ENCODE measurements around the gene TP53RK.

Gene TP53RK

GRCh38 chr20:46689082-46689753 lies at the start of gene TP53RK:
TP53RK (minus strand) TSS chr20:46689444; CDS start chr20:46689414, 30 bp downstream.
- DNase-seq: peak; percentile 96 to 98

GRCh38 chr20:46735436-46735835 lies 46.2 kb upstream of the TP53RK start:
- no peak for DNase-seq

- DNase-seq: no peak
These were observed 42.5 kb upstream of the TP53RK start for GRCh38 chr20:46731770-46732169.

GRCh38 chr20:46725186-46726165 lies 36.2 kb upstream of the TP53RK start:
- DNase-seq: no peak

DNA sequence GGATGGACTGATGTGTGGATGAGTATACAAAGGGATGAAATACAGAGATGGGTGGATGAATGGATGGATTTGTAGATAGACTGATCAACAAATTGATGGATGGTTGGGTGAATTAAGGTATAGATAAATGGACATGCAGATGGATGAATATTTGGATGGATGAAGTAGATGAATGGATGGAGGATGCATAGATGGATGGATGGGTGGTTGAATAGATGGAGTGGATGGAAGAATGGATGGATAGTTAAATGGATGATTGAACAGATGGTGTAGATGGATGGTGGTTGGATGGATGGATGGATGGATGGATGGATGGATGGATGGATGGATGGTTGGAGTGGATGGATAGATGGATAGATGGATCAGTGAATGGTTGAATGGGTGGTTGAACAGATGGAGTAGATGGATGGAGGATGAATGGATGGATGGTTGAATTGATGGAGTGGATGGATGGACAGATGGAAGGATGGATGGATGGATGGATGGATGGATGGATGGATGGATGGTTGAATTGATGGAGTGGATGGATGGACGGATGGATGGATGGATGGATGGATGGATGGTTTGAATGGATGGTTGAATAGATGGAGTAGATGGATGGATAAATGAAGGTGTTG lies 35.2 kb upstream of the TP53RK start:
- DNase-seq: no peak

- no peak for DNase-seq
These were observed 33.8 kb upstream of the TP53RK start for GRCh38 chr20:46723039-46723438.

DNA sequence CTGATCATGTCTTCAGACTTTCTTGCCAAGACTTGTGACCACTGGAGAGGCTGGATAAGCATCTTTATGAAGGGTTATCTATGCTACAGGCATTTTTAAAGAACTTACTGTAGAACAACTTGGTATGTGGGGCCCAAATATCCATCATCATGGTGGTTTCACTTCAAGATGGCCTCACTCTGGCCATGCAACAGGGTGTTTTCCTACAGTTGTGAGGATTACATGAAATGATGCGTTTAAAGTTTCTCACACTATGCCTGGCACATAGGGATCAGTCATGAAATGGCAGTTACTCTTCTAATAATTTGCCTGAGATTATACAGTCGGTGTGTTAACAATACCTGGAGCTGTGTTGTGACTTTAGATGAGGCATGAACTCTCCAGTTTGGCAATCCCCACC lies 33.2 kb upstream of the TP53RK start:
- no peak for DNase-seq

- DNase-seq: no peak
These were observed 32.2 kb upstream of the TP53RK start for GRCh38 chr20:46721476-46721875.

- DNase-seq: no peak
These were observed 31.7 kb upstream of the TP53RK start for GRCh38 chr20:46720776-46721425.

DNA sequence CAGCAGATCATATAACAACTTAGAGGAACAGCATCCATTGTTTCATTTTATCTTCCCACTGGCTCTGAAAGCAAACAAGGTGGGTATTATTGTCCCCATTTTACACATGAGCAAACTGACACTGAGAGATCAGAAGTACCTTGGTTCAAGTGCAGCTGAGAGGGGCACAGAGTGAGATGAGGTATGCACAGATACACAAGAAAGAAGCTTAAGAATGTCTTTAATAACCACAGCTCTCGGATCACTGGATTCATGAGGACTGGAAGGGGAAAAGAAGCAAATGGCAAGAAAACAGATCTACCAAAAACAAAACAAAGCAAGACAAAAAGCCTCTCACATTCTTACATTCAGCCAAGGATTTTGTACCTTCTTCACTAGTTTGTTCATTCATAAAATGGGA lies 30.8 kb upstream of the TP53RK start:
- no peak for DNase-seq

GRCh38 chr20:46717818-46718541 lies 28.7 kb upstream of the TP53RK start:
- no peak for DNase-seq

DNA sequence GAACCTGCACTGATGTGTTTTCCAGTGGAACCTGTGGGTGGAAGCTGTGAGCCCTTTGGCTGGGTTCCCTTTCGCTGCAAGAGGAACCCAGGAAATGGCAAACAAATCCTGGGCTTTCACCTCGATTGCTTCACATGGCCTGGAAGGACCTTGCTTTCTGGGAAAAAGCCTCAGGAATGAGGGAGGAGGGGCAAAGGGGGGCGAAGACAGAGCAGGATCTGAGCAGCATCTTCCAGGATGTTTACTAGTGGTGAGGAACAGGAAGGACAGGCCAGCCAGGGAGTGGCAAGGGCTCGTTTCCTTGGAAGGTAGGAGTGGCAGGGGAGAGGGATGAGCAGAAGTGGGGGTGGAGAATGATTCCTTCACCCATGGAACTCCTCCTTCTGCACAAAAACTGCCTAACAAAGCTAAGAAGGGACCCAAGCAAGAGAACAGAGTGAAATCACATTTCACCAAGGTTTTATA lies 26.1 kb upstream of the TP53RK start:
- no peak for DNase-seq

DNA sequence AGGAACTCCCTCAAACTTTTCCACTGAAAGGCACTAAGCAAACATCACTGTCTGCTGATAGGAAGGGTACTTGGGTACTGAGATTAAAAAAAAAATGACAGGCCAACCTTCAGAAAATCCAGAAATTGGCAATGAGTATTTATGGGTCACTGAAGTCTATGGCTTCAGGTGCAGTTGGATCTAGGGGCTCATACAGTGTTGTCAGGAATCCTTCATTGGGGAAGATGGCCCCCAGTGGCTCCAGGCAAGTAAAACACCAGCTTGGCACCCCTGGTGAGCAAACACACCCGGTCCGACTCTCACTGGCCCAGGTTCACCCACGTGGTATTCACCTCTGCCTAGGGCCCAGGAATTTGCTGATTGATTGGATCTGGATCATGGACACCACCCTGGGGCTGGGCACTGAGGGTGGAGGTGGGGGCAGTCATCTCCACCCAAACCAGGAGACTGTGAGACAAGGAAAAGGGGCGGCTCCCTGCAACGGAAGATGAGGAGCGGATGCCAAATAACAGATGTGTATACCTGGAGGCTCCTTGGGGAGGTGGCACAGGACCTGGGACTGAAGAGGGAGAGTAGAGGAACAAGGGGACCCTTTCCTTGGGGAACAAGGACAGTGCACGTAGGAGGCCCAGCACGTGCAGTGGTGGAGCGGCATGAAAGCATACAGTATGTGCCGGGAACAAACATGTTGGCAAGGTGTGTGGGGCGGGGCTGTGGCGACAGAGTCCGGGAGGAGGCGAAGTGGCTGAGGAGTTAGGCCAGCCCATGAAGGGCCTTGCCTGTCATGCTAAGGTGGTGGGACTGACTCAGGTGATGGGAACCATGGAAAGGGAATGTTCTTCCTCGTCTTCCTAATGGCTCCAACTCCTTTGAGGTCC lies 25.0 kb upstream of the TP53RK start:
- DNase-seq: no peak

DNA sequence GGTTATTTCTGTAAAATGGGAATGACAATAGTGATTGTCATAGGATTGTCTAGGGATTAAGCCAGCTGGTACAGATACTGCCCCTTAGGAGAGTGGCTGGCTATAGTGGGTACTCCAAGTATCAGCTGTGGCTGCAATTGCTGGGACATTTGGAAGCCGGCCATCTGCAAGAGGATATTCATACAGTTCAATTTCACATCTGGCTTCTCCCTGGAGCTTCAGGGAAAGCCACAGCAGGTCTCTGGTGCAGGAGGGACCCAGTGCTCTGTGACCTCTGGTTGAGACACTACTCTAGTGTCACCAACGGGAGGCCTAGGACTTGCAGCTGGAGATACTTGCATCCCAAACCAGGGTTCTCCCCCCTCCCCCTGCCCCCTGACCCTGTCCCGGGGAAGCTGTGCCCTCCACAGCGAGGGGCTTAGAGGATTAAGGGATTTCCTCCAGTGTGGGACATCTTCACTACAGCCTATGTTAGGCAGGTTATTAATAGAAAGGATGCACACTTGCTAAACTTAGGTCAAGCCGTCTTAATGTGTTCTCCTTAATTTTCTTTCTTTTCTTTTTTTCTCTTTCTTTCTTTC lies 22.9 kb upstream of the TP53RK start:
- DNase-seq: no peak

GRCh38 chr20:46710153-46710913 lies 21.1 kb upstream of the TP53RK start:
- DNase-seq: no peak

DNA sequence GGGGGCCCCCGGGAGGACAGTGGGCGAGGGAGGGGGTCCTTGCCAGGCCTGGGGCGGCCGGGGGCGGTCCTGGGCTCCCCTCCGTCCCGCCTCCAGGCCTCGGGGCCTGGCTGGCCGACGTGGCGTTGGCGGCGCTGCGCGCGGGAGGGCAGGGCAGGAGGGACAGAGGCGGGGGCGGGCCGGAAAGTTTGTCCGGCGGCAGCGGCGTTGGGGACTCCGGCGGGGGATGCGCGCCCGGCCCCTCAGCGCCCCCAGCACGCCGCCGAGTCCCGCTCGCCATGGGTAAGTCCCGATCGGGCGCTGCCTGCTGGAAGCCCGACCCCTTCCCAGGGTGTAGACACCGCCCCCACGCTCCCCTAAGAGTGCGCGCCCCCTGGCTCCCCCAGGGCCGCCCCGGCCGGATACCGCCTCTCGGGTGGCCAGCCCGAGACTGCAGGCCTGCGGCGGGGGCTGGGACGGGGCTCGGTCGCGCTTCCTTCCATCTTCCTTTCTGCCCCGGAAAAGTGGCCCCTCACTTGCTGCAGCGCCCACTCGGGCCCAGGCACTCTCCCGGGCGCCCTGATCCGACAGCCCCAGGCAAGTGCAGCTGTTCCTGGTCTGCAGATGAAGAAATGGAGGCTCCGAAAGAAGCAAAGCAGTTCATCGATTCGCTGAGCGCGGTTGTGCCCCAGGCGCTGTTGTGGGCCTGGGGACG lies 20.4 kb upstream of the TP53RK start, which contains the start of gene SLC2A10:
Gene SLC2A10, plus strand, starts transcription at position 191 of the 694 bp plus-strand sequence. Its CDS starts 88 bp downstream, at position 279.
- no peak for DNase-seq

GRCh38 chr20:46709055-46709458 lies 19.8 kb upstream of the TP53RK start:
- no peak for DNase-seq

GRCh38 chr20:46708172-46708860 lies 19.1 kb upstream of the TP53RK start:
- no peak for DNase-seq

- DNase-seq: no peak
These were observed 17.0 kb upstream of the TP53RK start for GRCh38 chr20:46706242-46706641.

All from activated CD4-positive, alpha-beta T cell treated with anti-CD3 and anti-CD28 coated beads, Interleukin-2, amount 50 U/mL, for 48 hours (primary cell).